ENCODE data around the gene BCKDK. TPM values are rescaled to one million over a fixed set of nuclear protein-coding genes. Genes with fewer than 3 reads are reported as not detected.

The BCKDK gene
- total RNA-seq, 1 experiment from 2014 or later: 31.2 TPM

DNA sequence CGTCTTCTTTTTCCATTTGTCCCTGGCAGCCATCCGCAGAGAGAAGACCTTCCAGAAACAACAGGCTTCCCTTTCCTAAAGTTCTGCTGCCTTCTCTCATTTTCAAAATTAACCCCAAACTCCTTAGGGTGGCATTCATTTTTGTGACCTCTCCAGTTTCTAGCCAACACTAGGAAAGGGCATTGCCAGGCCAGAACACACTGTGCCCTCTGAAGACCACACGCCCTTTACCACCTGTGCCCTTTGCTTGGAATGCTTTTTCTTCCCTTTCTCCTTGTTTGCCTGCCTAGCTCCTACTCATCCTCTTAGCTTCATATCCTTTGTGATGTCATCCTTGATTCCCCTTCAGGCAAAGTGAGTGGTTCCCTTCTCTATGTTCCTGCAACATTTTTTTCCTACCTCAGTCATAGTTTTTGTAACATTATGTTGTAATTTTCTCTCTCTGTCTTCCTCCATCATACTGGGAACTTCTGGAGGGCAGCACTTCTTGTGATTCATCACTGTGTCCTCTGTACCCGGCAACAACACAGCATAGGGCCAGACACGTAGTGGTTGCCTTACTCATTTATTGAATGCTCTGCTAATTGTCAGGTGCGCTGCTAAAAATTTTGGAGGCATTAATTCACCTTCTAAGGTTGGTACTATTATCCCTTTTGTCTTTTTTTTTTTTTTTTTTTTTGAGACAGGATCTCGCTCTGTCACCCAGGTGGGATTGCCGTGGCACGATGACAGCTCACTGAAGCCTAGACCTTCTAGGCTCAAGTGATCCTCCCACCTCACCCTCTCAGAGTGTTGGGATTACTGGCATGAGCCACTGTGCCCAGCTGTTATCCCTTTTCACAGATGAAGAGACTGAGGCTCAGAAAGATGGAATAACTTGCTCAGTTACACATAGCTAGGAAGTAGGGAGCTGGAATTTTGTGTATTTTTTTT lies 10.3 kb downstream of the BCKDK start:
- Histone ChIP-seq H3K9me3 (replicated peaks) (no peaks in the 10 kb centered on the region), H3K36me3 (peaks cover 31% of the 10 kb centered on the region), H3K4me3 (peak overlapping the region; percentile 93), H3K27ac (no peak overlapping the region; the same call in 1 of the 2 replicates), H3K27me3 (no peaks in the 10 kb centered on the region), H3K4me1 (no peaks in the 10 kb centered on the region)
- no peak for DNase-seq

- H3K9me3 ChIP-seq (replicated peaks): no peaks in the 10 kb centered on the region
- no peak overlapping the region for H3K4me3 ChIP-seq
- peaks cover 34% of the 10 kb centered on the region for H3K36me3 ChIP-seq
- no peaks in the 10 kb centered on the region for H3K27me3 ChIP-seq
- no peak overlapping the region for H3K27ac ChIP-seq
- no peaks in the 10 kb centered on the region for H3K4me1 ChIP-seq
- DNase-seq: no peak
Measured at GRCh38 chr16:31120129-31120528, 11.9 kb downstream of the BCKDK start.

GRCh38 chr16:31125844-31126243 lies 17.7 kb downstream of the BCKDK start:
- H3K27me3 ChIP-seq: no peaks in the 10 kb centered on the region
- no peaks in the 10 kb centered on the region for H3K4me1 ChIP-seq
- H3K27ac ChIP-seq: no peak overlapping the region
- peaks cover 23% of the 10 kb centered on the region for H3K36me3 ChIP-seq
- H3K9me3 ChIP-seq (replicated peaks): no peaks in the 10 kb centered on the region
- DNase-seq: no peak
- H3K4me3 ChIP-seq: no peak overlapping the region

DNA sequence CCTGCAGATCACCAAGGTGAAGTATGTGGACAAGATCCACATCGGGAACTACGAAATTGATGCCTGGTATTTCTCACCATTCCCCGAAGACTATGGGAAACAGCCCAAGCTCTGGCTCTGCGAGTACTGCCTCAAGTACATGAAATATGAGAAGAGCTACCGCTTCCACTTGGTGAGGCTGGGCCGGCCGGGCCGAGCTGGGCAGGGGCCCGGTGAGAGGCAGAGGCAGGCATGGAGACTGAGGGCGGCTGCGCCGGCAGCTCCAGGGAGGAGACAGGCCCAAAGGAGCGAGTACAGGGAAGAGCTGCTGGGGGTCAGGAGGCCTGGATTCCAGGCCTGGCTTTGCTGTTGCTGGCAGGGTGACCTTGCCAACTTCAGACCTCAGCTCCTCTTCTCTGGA lies 19.0 kb downstream of the BCKDK start:
- Histone ChIP-seq H3K27me3 (no peaks in the 10 kb centered on the region), H3K36me3 (peaks cover 13% of the 10 kb centered on the region), H3K9me3 (replicated peaks) (no peaks in the 10 kb centered on the region), H3K4me3 (no peak overlapping the region), H3K27ac (no peak overlapping the region), H3K4me1 (no peaks in the 10 kb centered on the region)
- DNase-seq: no peak

GRCh38 chr16:31128711-31129567 lies 20.8 kb downstream of the BCKDK start:
- Histone ChIP-seq H3K36me3 (no peaks in the 10 kb centered on the region), H3K4me1 (no peaks in the 10 kb centered on the region), H3K4me3 (no peak overlapping the region), H3K27ac (no peak overlapping the region), H3K27me3 (no peaks in the 10 kb centered on the region), H3K9me3 (replicated peaks) (no peaks in the 10 kb centered on the region)
- no peak for DNase-seq

- Histone ChIP-seq H3K27ac (no peak overlapping the region), H3K4me1 (no peaks in the 10 kb centered on the region), H3K4me3 (no peak overlapping the region), H3K36me3 (no peaks in the 10 kb centered on the region), H3K27me3 (no peaks in the 10 kb centered on the region), H3K9me3 (replicated peaks) (no peaks in the 10 kb centered on the region)
- no peak for DNase-seq
Measured at GRCh38 chr16:31129568-31130335, 21.6 kb downstream of the BCKDK start.

- no peak overlapping the region for H3K4me3 ChIP-seq
- H3K9me3 ChIP-seq (replicated peaks): no peaks in the 10 kb centered on the region
- H3K4me1 ChIP-seq: no peaks in the 10 kb centered on the region
- DNase-seq: no peak
- no peak overlapping the region for H3K27ac ChIP-seq
- H3K36me3 ChIP-seq: no peaks in the 10 kb centered on the region
- H3K27me3 ChIP-seq: no peaks in the 10 kb centered on the region
Measured at GRCh38 chr16:31130336-31130891, 22.2 kb downstream of the BCKDK start.

GRCh38 chr16:31130899-31131298 lies 22.7 kb downstream of the BCKDK start:
- H3K9me3 ChIP-seq (replicated peaks): no peaks in the 10 kb centered on the region
- H3K4me1 ChIP-seq: no peaks in the 10 kb centered on the region
- H3K4me3 ChIP-seq: no peak overlapping the region
- H3K36me3 ChIP-seq: no peaks in the 10 kb centered on the region
- H3K27me3 ChIP-seq: no peaks in the 10 kb centered on the region
- no peak overlapping the region for H3K27ac ChIP-seq
- no peak for DNase-seq

GRCh38 chr16:31131416-31131815 lies 23.2 kb downstream of the BCKDK start:
- Histone ChIP-seq H3K4me3 (no peak overlapping the region), H3K36me3 (no peaks in the 10 kb centered on the region), H3K4me1 (no peaks in the 10 kb centered on the region), H3K27me3 (no peaks in the 10 kb centered on the region), H3K27ac (no peak overlapping the region), H3K9me3 (replicated peaks) (no peaks in the 10 kb centered on the region)
- DNase-seq: no peak

GRCh38 chr16:31131841-31132271 lies 23.7 kb downstream of the BCKDK start:
- Histone ChIP-seq H3K27me3 (no peaks in the 10 kb centered on the region), H3K36me3 (no peaks in the 10 kb centered on the region), H3K9me3 (replicated peaks) (no peaks in the 10 kb centered on the region), H3K4me1 (no peaks in the 10 kb centered on the region), H3K27ac (no peak overlapping the region), H3K4me3 (no peak overlapping the region)
- DNase-seq: no peak

GRCh38 chr16:31132303-31132979 lies 24.3 kb downstream of the BCKDK start:
- Histone ChIP-seq H3K27me3 (no peaks in the 10 kb centered on the region), H3K4me1 (no peaks in the 10 kb centered on the region), H3K9me3 (replicated peaks) (no peaks in the 10 kb centered on the region), H3K4me3 (no peak overlapping the region), H3K27ac (no peak overlapping the region), H3K36me3 (no peaks in the 10 kb centered on the region)
- DNase-seq: no peak

DNA sequence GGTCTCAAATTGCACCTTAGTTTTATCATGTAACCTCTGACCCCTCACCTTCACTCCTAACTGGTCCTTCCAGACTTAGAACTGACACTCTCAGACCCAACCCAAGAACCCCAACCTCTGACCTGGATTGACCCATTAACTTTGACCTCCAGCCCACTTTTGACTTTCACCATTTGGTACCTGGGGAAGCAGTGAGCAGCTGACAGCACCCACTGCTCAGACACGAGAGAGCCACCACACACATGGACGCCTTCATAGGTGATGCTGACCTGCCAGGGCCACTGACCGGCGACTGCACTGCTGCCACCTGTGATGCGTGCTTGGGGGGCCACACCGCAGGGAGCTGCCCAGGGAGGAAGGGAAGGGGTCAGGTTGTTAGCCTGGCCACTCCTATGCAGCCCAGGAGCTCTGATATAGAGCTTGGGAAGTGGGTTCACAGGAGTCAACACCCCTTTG lies 24.9 kb downstream of the BCKDK start:
- H3K4me3 ChIP-seq: no peak overlapping the region
- DNase-seq: no peak
- H3K9me3 ChIP-seq (replicated peaks): no peaks in the 10 kb centered on the region
- no peaks in the 10 kb centered on the region for H3K4me1 ChIP-seq
- no peaks in the 10 kb centered on the region for H3K27me3 ChIP-seq
- no peaks in the 10 kb centered on the region for H3K36me3 ChIP-seq
- no peak overlapping the region for H3K27ac ChIP-seq

DNA sequence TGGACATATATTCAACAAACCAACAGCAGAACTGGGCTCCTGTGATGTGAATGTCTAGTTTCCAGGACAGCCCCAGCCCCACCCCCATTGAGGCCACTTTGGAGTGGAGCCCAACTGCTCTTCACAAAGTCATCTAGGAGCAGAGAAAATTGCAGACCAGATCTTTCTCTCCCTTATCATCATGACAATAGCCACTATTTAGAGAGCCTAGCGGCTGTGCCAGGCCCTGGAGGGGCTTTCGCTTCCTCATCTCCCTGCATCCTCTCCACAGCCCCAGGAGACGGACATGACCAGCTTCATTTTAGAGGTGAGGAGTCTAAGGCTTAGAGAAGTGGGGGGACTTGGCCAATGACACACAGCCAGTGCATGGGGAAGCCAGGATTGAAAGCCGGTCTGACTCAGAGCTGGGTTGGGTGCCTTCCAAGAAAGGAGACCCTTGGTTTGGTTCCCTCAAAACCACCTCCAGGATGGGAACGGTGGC lies 25.9 kb downstream of the BCKDK start:
- Histone ChIP-seq H3K27ac (no peak overlapping the region), H3K27me3 (no peaks in the 10 kb centered on the region), H3K4me3 (no peak overlapping the region), H3K36me3 (no peaks in the 10 kb centered on the region), H3K4me1 (no peaks in the 10 kb centered on the region; the same call in 1 of the 2 replicates), H3K9me3 (replicated peaks) (no peaks in the 10 kb centered on the region)
- no peak for DNase-seq
